EL (cell line): ENCODE results near the gene MICA.
A peak's percentile ranks its signal among the peaks of the same experiment; 100 is the strongest.
"Not testable (repeated sequence)": the region's sequence is repeated elsewhere in the genome, so short reads cannot be mapped to it uniquely, and the experiment has no call there.

Source experiments
- DNase-seq: peaks from one replicate; pipeline ENCODE4 v3.0.0-alpha.2; 2016

MICA gene

GRCh38 chr6:31383149-31383548 is 20.2 kb upstream of the MICA start:
- peak; percentile 54 for DNase-seq

DNA sequence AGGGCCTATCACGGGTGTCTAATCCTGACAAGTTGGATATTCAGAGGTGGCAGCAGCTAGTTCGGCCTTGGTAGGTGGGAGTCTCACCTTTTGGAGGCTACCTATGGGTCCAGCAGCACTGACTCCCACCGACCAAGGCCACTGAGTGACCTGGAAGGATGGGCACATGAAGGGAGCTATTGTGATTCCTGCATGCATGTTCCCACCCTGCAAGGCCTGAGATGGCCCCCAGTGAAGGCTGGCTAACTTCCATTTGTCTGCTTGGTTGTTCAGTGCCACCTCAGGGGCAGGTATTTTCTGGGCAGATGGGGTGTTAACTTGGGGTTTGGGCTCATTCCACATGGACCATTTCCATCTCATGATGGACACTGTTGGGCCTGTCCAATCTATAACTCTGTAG is 18.4 kb upstream of the MICA start:
- no peak for DNase-seq

DNA sequence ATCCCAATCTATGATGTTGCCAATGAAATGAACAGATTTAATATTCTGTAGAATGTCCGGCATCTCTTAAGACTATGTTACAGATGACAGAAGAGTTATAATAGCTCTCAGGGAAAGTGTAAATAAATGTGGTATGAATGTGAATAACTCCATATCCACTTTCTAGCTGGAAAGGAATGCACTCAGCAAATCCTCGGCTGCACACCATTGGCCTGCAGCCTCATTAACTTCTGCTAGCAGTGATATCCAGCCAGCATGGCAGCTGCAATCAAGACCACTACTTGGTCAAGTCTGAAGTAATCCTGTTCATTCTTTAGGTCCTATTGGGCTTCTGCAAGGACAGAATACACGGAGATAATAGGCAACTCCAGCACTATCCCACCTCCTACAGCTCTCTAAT is 17.3 kb upstream of the MICA start:
- DNase-seq, result no peak

GRCh38 chr6:31386977-31387376 is 16.4 kb upstream of the MICA start:
- DNase-seq, result no peak

GRCh38 chr6:31388916-31389801 is 14.2 kb upstream of the MICA start:
- DNase-seq, result not testable (repeated sequence)

DNA sequence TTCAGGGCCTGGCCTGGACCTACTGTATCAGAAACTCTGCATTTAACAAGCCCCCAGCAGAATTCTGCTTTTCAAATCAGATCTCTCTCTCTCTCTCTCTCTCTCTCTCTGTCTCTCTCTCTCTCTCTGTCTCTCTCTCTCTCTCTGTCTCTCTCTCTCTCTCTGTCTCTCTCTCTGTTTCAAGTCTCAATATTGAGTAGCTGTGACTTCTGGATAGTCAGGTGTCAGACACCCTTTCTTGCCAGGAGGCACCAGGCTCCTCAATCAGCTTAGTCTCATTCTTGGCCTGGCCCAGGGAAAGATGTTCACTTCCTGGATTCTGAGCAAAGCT is 13.6 kb upstream of the MICA start:
- DNase-seq, result not testable (repeated sequence)

- no peak for DNase-seq
These were observed 9.5 kb upstream of the MICA start for GRCh38 chr6:31393932-31394331.

GRCh38 chr6:31394381-31394780 is 9.0 kb upstream of the MICA start:
- DNase-seq, result no peak

DNA sequence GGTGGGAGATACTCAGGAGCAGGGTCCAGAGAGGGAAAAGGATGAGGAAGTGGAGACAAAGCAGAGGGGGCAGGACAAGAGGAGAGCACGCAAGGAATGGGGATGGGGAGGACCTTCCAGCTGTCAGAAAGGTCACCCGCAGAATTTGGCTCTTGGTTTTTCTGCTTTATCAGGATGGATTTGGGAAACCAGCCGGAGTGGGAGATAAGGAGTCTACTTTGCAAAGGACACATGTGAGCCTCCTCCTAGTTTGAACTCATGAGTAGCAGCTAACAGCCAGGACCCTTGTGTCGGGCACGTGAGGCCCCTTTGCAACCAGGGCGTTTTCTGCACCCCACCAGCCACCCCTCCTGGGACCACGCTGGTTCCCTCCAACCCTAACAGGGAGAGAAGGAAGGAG is 7.6 kb upstream of the MICA start:
- no peak for DNase-seq

DNA sequence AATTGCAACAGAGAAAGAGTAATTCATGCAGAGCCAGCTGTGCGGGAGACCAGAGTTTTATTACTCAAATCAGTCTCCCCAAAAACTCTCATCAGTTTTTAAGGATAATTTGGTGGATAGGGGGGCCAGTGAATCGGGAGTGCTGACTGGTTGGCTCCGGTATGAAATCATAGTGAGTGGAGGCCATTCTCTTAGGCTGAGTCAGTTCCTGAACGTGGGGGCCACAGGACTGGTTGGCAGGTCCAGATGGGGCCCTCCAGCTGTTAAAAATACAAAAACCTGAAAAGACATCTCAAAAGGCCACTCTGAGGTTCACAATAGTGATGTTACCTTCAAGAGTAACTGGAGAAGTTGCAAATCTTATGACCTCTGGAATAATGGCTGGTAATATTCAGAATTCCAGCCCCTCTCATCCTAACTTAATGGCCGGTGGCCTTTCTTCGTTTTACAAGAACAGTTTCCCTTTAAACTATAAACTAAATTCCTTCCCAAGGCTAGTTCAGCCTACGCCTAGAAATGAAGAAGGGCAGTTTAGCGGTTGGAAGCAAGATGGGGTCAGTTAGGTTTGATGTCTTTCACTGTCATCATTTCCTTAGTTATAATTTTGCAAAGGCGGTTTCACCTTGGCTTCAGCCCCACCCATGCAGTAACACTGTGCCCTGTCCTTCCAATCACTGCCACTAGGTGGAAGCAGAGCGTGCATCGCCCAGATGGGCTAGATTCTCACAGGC is 6.8 kb upstream of the MICA start:
- peak; percentile 83 for DNase-seq

DNA sequence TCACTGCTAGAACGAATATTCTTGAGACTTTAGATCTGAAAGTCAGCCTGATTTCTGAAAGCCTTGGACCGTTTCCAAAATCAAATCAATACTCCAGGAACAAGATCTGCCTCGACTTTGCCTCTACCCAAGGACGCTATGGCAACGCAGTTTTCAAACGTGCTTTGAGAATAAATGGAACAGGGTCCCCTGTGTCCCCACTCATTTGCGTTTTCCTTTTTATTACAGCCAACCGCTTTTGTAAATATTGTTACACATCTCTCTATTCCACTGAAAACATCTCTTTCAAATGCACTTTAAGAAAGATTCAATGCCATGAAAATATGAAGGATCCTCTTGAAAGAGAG is 6.3 kb upstream of the MICA start:
- DNase-seq, result not testable (repeated sequence)

DNA sequence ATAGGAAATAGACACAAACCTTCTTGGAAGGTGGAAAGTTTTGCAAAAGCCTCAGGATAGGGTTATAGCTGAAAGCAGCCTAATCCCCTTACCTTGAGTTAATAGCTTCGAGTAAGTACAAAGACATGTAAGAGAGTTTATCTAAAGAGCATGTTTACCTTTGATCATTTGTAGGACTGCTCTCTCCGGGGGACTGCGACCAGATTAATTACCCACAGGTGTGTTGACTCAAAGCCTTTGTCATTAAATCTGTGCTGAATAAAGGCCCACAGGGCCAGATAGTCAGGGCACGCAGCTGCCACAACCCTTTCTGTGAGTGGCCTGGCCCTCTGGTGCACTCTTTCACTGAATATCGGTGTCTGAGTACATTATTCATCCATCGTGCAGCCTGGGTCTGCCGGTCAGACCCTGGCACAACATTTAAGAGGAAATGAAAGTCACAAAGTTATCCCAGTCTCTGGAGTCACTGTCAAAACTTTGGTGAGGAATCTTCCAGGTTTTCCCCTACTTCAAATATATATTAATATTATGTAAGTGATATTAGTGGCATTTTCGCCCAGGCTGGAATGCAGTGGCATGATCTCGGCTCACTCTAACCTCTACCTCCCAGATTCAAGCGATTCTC is 5.4 kb upstream of the MICA start:
- no peak for DNase-seq

- DNase-seq, result peak; percentile 91
These were observed 3.6 kb upstream of the MICA start for GRCh38 chr6:31399589-31400466.

GRCh38 chr6:31400467-31401289 is 2.7 kb upstream of the MICA start:
- DNase-seq, result peak; percentile 78

- peak; percentile 88 for DNase-seq
These were observed 2.0 kb upstream of the MICA start for GRCh38 chr6:31401403-31401802.

DNA sequence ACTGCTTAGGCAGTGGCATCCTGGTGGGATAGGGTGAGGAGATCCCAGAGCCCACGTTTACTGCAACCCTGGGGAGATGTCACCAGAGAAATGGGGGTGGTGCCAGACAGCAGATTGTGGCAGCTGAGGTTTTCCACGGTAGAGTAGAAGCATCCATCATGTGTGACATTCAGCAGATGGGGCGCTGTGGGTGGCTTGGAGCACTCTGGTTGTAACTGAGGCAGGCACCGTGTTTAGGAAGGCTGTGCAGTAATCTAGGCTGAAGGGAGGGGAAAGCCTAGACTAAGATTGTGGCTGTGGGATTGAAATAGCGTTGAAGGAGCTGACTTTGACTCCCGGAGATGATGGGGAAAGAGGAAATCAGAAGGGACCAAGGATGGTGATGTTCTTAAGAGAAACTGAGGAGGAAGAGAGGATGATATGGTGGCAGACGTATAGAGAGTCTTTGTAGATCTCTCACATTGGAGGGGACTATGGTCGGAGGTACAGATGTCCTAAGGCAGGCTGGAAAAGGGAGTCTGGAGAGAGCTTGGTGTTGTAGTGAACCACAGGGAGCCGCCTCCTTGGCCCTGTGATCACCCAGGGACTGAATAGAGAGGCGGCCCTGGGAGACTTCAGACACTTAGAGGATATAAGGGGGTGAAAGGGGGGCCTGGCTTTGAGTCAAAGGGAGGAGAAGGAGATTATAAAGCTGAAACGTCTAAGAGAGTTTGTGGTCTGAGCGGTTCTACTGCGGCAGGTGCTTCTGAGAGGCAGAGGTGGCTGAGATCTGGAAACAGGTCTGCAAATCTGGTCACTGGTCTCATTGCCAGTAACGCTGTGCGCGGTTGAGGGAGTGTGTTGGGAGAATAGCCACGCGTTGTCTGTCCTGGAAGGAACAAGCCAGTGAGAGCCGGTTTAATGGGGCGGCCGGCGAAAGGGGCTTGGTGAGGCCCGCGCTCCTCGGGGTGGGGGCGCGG is 792 bp upstream of the MICA start:
- DNase-seq, result peak; percentile 61

DNA sequence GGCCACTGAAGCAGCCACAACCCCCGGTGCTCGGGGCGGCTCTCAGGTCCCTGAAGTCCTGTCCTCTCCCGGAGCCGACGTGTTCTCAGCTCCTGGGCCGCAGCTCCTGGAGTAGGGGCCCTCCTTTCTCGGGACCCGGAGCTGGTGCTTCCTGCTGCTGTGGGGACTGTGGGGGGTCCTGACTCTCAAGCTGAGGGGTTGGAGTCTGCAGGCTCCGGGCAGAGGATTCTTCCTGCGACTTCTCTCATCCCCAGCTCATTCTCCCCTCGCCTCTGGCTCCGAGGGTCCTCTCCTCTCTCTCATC is 618 bp downstream of the MICA start:
- not testable (repeated sequence) for DNase-seq

DNA sequence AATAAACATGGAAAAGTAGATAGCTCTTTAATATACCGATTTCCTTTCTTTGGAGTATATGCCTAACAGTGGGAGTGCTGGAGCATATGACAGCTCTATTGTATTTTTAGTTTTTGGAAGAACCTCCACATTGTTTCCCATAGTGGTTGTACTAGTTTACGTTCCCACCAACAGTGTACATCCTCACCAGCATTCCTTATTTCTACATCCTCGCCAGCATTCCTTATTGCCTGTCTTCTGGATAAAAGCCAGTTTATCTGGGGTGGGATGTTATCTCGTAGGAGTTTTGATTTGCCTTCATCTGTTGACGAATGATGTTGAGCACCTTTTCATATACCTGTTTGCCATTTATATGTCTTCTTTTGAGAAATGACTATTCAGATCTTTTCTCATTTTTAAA is 2.6 kb downstream of the MICA start:
- no peak for DNase-seq

DNA sequence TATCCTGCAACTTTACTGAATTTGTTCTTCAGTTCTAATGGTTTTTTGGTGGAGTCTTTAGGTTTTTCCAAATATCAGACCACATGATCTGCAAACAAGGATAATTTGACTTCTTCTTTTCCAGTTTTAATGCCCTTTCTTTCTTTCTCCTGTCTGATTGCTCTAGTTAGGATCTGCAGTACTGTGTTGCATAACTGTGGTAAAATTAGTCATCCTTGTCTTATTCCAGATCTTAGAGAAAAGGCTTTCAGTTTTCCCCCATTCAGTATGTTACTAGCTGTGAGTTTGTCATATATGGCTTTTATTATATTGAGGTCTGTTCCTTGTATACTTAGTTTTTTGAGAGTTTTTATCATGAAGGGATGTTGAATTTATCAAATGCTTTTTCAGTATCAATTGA is 4.3 kb downstream of the MICA start:
- peak; percentile 73 for DNase-seq

DNA sequence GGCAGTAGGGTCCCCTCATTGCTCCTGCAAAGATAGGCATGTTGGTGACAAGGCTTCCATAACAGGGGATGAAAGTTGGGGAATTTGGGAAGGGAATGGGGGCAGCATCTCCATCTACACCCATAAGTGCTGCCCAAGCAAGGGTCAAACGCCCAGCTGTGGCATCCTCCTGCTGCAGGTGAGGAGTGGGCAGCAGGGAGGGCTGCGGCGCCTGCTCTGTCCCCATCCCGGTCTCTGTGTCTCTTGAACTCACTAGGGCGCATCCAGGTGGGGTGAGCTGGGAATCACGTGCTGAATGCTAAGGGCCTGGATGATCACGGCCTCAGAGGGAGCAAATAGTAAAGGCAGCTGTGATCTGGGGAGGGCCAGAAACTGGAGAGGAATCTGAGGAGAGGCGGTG is 9.1 kb downstream of the MICA start:
- no peak for DNase-seq

DNA sequence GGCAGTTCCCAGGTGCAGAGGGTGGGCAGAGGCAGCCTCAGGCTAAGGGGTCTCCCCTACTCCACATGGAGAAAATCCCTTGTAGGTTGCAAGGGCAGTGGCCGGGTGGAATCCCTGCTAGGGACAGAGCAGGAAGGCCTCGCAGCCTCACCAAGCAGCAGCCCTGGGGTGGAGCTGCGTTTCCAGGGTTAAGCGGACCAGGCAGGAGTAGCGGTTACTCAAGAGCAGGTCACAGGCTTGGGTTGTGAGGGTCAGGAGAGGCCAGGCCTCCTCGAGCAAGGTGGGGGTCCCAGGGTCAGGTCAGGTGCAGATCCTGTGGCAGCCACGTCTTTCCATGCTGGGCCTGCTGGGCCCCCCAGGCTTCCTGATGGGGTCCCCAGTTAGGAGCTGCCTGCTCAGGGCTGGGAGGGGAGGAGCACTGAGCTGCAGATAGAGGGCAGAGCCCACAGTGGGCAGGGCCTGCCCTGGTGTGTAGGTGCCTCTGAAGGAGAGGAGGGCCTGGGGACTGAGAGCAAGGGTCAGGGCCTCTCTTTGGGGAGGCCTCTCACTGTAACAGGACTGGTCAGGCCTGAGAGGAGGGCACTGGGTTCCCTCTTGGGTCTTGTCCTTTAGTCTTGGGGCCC is 10.9 kb downstream of the MICA start:
- not testable (repeated sequence) for DNase-seq
